Ovary (tissue), 9 donors: ENCODE measurements around the gene AP4B1. TPM values are rescaled to one million over a fixed set of nuclear protein-coding genes. Genes with fewer than 3 reads are reported as not detected.

Source experiments
- DNase-seq, 5 donors: peaks; one replicate each; pipeline ENCODE4 v3.0.0-alpha.2; 2019 to 2020
- H3K27ac ChIP-seq, 2 donors: fragments of 200-600 bp; one replicate each; pipeline versions ENCODE4 v1.5.1 to v1.8.0; 2019 to 2022
- H3K27me3 ChIP-seq: fragments of 200-600 bp; one replicate; pipeline ENCODE4 v1.8.0; 2022
- H3K36me3 ChIP-seq: fragments of 200-600 bp; sonication (generic); one replicate; pipeline ENCODE4 v1.5.1; 2019
- H3K4me1 ChIP-seq: one replicate; pipeline ENCODE4 v1.8.1; 2013; ENCODE audit warnings: mild to moderate bottlenecking, moderate library complexity; ENCODE audit not compliant: insufficient read depth
- H3K4me3 ChIP-seq: fragments of 200-600 bp; sonication (generic); one replicate; pipeline ENCODE4 v1.5.1; 2017
- H3K9me3 ChIP-seq, 2 donors: fragments of 200-600 bp in 1 of 2; sonication (generic) in 1 of 2; one replicate each; pipeline versions ENCODE4 v1.5.1 to v1.8.1; 2013 to 2019; ENCODE audit warnings: mild to moderate bottlenecking in 1 of 2, moderate library complexity in 1 of 2
- CTCF ChIP-seq, 3 donors: fragments of 450-650 bp in 2 of 3; fragments of 200-600 bp in 1 of 3; IDR thresholded peaks; one replicate each; pipeline versions ENCODE4 v1.5.1 to v1.8.0; 2016 to 2022; ENCODE audit warnings: antibody characterized with exemption in 3 of 3, mild to moderate bottlenecking in 1 of 3
- EP300 ChIP-seq: sonication (generic); formaldehyde crosslinking; IDR thresholded peaks from one replicate; pipeline ENCODE4 v1.6.1; 2017; ENCODE audit warnings: antibody characterized with exemption
- POLR2A ChIP-seq: fragments of 450-650 bp; IDR thresholded peaks from one replicate; pipeline ENCODE4 v1.6.1; 2017; ENCODE audit warnings: antibody characterized with exemption, mild to moderate bottlenecking, moderate library complexity
- WGBS, 3 donors: extraction: QIAGEN DNeasy Blood & Tissue Kit in 1 of 3; methylation state at CpG; one replicate each; pipeline versions ENCODE4 v1.1.5 to v1.1.7; 2013 to 2017; 5-methylcytosine and 5-hydroxymethylcytosine counted together
- intact Hi-C, 4 donors: fragments of 100-400 bp; cut with DNase I; formaldehyde crosslinking; loops; one replicate each; pipeline versions ENCODE4 v1.11.0 to v1.15.1; 2022 to 2023
- polyA plus RNA-seq, 2 donors: library from polyadenylated mRNA; stranded (reverse); fragments of 200-250 nt in 1 of 2; fragments of 350-450 nt in 1 of 2; fragmentation: Illumina TruSeq in 1 of 2; extraction: RNeasy Lipid Tissue Mini Kit (QIAGEN cat#74804) in 1 of 2; gene quantifications; one replicate each; pipeline ENCODE4 v1.2.3, GENCODE V29; 2013 to 2014
- total RNA-seq, 7 donors: library from RNA; depleted of rRNA in 2 of 7; stranded (reverse); fragments of >200 nt in 2 of 7; fragmentation: NEBNext Ultra II Directional in 3 of 7; extraction: Animal tissue kit (Norgen Biotek cat#: 25700) in 3 of 7; gene quantifications; one replicate each; pipeline versions ENCODE4 v1.1.0 to v1.2.4, GENCODE V29; 2016 to 2023
- donor health status: DM: no; HTN: no; CAD: no; lungs with moderate emphysema.
- donor health status: DM: no; HTN: no; CAD: no.
- donor health status: Bipolar disorder and iron deficiency.
- donor health status: DM: yes; HTN: yes; CAD: no.
- donor health status: DM: no; HTN: no; CAD: no.
- donor health status: DM: yes; HTN: yes; CAD: no.

The AP4B1 gene
- total and polyA plus RNA-seq, 9 donors, result 14.4 to 23.7 (median 16.9) TPM

GRCh38 chr1:113874012-113874879 lies 30.4 kb downstream of the AP4B1 start:
- Histone ChIP-seq H3K9me3 (no peaks in the 10 kb centered on the region), H3K27me3 (no peaks in the 10 kb centered on the region), H3K4me3 (no peak overlapping the region), H3K4me1 (no peaks in the 10 kb centered on the region), H3K27ac (no peak overlapping the region), H3K36me3 (no peaks in the 10 kb centered on the region)
- DNase-seq, result no peak
- WGBS, 3 donors, result 56 to 75% (median 62%) methylated on average over 1 of the region's 1 CpG
- intact Hi-C loops, result no loop called here
- TF ChIP-seq CTCF (IDR thresholded peaks at IDR 0.05) (no peak), POLR2A (no peak), EP300 (no peak)

- Histone ChIP-seq H3K27me3 (no peaks in the 10 kb centered on the region), H3K36me3 (no peaks in the 10 kb centered on the region), H3K27ac (no peak overlapping the region), H3K9me3 (no peaks in the 10 kb centered on the region), H3K4me1 (no peaks in the 10 kb centered on the region), H3K4me3 (no peak overlapping the region)
- no peak for DNase-seq
- TF ChIP-seq POLR2A (no peak), CTCF (IDR thresholded peaks at IDR 0.05) (no peak), EP300 (no peak)
- intact Hi-C loops, result no loop called here
These were observed 32.2 kb downstream of the AP4B1 start for GRCh38 chr1:113872219-113872935.

- TF ChIP-seq EP300 (no peak), CTCF (IDR thresholded peaks at IDR 0.05) (no peak), POLR2A (no peak)
- H3K4me1 ChIP-seq, result no peaks in the 10 kb centered on the region
- no peak within 1 kb of the TSS for H3K27ac ChIP-seq
- H3K27me3 ChIP-seq, result no peaks in the 10 kb centered on the region
- WGBS, 3 donors, result 83 to 87% (median 83%) methylated on average over 4 of the region's 4 CpGs
- intact Hi-C loops, result no loop called here
- DNase-seq, result no peak
- H3K4me3 ChIP-seq, result no peak within 1 kb of the TSS
- H3K9me3 ChIP-seq, result no peaks in the 10 kb centered on the region
- no peaks in the 10 kb centered on the region for H3K36me3 ChIP-seq
These were observed 32.9 kb downstream of the AP4B1 start, which contains the start of gene PTPN22 for GRCh38 chr1:113871597-113872113. Gene PTPN22, minus strand, starts transcription at chr1:113871712.

- no peak for DNase-seq
- WGBS, 3 donors, result 84 to 98% (median 93%) methylated on average over 3 of the region's 3 CpGs
- no peak for TF ChIP-seq CTCF (IDR thresholded peaks at IDR 0.05)
- TF ChIP-seq POLR2A, result no peak
- TF ChIP-seq EP300, result no peak
- Histone ChIP-seq H3K4me3 (no peak overlapping the region), H3K36me3 (no peaks in the 10 kb centered on the region), H3K27me3 (no peaks in the 10 kb centered on the region), H3K27ac (no peak overlapping the region), H3K9me3 (no peaks in the 10 kb centered on the region), H3K4me1 (no peaks in the 10 kb centered on the region)
- intact Hi-C loops, result no loop called here
These were observed 33.8 kb downstream of the AP4B1 start for GRCh38 chr1:113870778-113871177.
